HG03045 (cell line): ENCODE results near the gene SAMD14.
"Not testable (repeated sequence)": the region's sequence is repeated elsewhere in the genome, so short reads cannot be mapped to it uniquely, and the experiment has no call there.

ENCODE experiments used
- ATAC-seq: cut with Tn5 transposase; IDR thresholded peaks from one replicate; pipeline ENCODE4 v1.9.1; 2021; ENCODE audit warnings: mild to moderate bottlenecking, moderate library complexity; ENCODE audit not compliant: unreplicated experiment

SAMD14 gene

DNA sequence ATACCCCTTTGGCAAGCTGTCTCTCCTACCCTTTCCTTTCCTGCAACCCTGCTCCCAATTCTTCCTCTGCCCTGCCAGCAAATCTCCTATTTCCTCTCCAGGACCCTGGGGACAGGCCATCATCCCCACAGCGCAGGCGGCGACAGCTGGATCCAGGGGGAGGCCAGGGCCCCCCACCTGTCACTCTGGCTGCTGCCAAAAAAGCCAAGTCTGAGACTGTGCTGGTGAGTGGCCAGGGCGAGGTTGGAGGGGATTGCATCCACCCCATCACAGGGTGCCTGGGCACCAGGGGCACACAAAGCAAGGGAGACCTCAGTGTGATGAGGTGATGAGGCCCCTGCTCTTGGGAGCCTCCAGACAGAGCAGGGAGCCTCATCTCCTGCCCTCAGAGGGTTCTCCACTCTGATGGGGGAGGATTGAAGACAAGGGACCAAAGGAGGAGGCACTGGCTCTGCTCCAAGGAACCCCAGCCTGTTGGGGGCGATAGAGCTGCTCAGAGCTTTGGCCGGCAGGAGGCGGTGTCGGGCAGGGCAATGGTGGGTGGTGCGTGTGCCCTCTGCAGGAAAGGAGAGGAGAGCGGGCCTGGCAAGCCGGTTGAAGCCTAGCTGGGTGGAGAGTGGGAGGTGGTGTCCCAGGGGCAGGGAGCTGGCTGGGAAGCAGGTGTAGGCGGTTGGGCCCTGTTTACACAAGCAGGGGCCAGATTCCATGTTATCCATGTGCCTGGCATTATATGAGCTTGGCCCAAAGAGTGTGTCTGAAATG, 50.4 kb downstream of the SAMD14 start:
- no peak for ATAC-seq

GRCh38 chr17:50078430-50078829, 51.5 kb downstream of the SAMD14 start:
- no peak for ATAC-seq

- ATAC-seq, result no peak
Observed at GRCh38 chr17:50076591-50077235, 53.2 kb downstream of the SAMD14 start.

GRCh38 chr17:50076221-50076590, 53.8 kb downstream of the SAMD14 start:
- no peak for ATAC-seq

DNA sequence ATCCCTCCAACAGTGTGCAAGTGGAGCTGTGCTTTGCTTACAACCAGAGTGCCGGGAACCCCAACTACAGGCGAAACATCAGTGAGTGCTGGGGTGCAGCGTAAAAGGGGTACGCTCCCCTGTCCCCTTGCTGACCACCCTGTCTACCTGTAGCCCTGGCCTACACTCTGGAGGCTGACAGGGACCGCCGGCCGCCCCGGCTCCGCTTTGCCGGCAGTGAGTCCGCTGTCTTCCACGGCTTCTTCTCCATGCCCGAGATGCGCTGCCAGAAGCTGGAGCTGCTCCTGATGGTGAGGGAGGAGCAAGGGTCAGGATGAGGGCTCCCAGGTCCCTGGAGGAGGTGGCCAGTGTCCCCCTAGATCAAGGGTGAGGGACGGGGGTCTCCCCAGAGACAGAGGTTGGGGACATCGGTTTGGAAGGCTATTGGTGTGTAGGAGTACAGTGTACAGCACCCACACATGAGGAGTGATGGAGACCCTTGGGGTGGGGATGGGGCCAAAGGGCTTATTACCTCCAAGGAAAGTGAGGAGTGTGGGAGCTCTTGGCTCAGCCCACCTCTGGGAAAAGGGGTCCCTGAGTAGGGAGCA, 54.4 kb downstream of the SAMD14 start:
- no peak for ATAC-seq

DNA sequence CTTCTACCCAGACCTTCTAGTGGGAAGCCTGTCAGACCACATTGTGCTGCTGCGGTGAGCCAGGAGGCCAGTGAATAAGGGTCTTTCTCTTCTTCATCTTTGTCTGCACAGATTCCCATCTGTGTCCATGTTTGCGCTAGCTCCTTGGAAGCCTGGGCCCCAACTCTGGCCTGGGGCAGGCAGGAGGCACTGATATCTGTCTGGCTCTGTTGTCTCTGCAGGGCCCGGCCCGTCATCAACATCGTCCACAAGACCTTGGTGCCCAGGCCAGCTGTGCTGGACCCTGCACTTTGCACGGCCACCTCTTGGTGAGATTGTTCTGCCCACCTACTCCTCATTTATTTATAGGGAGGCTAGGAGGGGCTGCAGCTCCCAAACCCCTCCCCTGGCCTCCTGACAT, 55.7 kb downstream of the SAMD14 start:
- ATAC-seq, result no peak

- ATAC-seq, result no peak
Observed at GRCh38 chr17:50072925-50073324, 57.0 kb downstream of the SAMD14 start.

DNA sequence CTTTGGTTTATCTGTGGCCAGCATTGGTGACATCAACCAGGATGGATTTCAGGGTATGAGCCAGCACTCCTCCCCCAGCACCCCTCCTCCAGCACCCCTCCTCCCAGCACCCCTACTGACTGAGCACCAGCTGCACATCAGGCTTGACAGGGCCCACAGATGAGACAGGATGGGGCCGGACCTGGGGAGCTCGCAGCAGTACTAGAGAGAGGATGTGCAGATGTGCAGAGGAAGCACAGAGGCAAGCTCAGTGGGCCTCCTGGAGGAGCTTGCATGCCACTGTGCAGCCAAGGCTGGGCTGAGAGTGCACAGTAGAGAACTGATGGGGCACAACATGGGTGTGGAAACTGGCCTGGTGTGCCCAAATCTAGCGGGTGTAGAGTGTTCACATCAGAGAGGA, 57.8 kb downstream of the SAMD14 start:
- ATAC-seq, result no peak

- ATAC-seq, result no peak
Observed at GRCh38 chr17:50071692-50072091, 58.3 kb downstream of the SAMD14 start.

DNA sequence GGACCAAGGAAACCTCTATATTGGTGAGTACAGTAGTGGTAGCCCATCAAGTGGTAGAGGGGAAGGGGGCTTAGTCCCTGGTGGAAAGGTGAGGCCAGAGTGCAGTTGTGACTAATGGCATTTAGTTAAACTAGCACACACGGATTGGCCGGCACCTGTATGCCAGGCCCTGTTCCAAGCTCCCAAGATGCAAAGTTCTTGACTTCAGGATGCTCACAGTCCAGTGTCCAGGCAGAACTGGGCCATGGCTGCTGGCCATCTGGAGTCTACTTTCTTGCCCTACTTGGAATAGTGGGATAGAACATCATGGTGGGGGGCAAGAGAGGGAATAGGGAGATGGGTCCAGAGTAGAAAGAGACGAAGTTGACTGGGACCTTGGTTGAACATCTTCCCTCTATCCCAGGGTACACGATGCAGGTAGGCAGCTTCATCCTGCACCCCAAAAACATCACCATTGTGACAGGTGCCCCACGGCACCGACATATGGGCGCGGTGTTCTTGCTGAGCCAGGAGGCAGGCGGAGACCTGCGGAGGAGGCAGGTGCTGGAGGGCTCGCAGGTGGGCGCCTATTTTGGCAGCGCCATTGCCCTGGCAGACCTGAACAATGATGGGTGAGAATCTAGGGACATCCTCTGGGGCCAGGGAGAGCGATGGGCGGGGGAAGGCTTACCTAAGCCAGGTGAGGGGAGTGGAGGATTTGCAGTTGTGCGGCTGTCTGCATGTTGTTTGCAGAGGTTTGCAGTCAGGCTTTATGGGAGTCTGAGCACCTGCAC, 58.9 kb downstream of the SAMD14 start:
- ATAC-seq, result no peak

DNA sequence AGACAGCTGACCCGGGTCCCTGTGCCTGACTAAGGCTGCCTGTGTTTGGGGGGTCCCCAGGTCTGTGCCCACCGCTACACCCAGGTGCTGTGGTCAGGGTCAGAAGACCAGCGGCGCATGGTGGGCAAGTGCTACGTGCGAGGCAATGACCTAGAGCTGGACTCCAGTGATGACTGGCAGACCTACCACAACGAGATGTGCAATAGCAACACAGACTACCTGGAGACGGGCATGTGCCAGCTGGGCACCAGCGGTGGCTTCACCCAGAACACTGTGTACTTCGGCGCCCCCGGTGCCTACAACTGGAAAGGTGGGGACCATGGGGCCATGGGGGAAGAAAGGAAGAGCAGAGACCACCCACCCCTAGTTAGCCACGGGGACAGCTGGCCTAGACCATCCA, 62.0 kb downstream of the SAMD14 start:
- ATAC-seq, result no peak

GRCh38 chr17:50066995-50067394, 63.0 kb downstream of the SAMD14 start:
- no peak for ATAC-seq

- no peak for ATAC-seq
Observed at GRCh38 chr17:50065056-50065455, 64.9 kb downstream of the SAMD14 start.

DNA sequence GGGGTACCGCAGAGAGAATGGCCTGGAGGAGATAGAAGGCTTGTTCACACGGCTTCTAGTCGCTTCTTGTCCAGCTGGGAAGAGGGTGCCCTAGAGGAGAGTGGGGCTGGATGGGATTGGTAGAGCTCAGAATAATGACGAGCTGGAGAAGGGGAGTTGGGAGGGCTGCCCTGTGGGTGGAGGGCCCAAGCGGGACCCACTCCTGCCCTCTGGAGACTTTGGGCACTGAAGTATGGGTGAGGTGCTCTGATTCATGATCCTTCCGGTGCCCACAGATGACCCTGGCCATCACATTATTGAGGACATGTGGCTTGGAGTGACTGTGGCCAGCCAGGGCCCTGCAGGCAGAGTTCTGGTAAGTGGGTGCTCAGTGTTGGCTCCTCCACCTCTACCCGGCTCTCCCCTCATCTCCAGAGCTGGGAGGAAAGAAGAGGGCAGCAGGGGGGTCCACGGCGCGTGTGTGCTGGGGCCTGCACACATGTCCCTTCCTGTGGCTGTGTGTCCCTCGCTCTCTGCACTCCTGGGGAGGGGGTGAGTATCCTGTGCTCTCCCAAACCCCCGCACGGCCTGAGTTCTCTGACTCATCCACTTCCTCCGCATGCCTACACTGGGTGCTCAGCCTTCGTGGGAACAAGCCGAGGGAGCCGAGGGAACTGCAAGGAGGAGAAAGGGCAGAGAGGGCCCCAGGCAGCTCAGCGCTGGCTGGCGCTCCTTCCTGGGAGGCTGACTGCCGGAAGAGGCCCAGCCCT, 65.5 kb downstream of the SAMD14 start:
- no peak for ATAC-seq

GRCh38 chr17:50063561-50064252, 66.3 kb downstream of the SAMD14 start:
- ATAC-seq, result no peak

GRCh38 chr17:50062293-50063243, 67.4 kb downstream of the SAMD14 start:
- ATAC-seq, result no peak

DNA sequence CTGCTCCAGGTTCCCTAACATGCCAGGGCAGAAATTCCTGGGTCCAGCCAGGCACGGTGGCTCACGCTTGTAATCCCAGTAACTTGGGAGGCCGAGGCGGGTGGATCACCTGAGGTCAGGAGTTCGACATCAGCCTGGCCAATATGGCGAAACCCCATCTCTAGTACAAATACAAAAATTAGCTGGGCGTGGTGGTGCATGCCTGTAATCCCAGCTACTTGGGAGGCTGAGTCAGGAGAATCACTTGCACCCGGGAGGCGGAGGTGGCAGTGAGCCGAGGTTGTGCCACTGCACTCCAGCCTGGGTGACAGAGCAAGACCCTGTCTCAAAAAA, 68.3 kb downstream of the SAMD14 start:
- not testable (repeated sequence) for ATAC-seq

DNA sequence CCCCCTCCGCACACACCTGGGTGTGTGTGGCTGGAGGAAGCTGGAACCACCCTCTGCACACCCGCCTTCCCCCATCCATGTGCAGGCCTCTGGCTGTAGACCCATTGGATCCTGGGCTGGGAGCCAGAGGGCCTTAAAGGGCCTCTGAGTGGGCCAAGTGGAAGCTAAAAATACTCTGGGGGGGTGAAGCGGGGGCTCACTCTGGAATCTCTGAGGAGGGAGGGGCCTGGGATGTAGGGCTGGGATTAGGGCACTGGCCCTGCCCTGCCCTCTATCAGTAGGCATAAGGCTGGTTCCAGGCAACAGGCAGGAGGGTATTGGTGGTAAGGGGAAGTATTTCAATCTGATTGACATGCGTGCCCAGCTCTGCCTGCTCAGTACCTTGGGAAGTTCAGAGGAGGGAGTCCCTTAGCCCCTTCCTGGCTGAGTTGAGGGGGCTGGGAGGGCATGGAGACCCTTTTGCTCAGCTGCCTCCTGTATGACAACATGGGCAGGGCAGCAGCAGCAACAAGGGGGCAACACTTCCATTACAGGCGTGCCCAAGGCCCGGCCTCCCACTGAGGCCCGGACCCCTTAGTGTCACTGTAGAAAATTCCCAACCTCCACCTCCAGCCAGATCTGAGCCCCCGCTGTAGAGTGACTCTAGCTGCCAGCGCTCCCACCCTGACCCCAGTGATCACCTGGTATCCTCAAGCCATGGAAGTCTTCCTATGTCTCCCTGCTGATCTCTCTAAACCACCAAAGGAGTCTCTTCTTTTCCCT, 68.8 kb downstream of the SAMD14 start:
- no peak for ATAC-seq
